ENCODE data around the gene CD53.
"Not testable (repeated sequence)": the region's sequence is repeated elsewhere in the genome, so short reads cannot be mapped to it uniquely, and the experiment has no call there.

- TF ChIP-seq CTCF, POLR2A (IDR thresholded peaks at IDR 0.05): not testable (repeated sequence)
Measured at GRCh38 chr1:110833779-110834178, 39.2 kb upstream of the CD53 start.

Data from body of pancreas (tissue), 4 donors.